ENCODE results near the gene CEL. TPM values are rescaled to one million over a fixed set of nuclear protein-coding genes. Genes with fewer than 3 reads are reported as not detected.

CEL gene
- 0.30 and 0.46 TPM in 2 replicates for total RNA-seq

GRCh38 chr9:133061764-133062145, at the start of gene CEL:
Gene CEL (plus strand): TSS chr9:133061981. CDS start chr9:133062003, 22 bp downstream.

GRCh38 chr9:133030317-133031129, 31.3 kb upstream of the CEL start, which contains the start of gene GTF3C5:
Gene GTF3C5 (plus strand): TSS chr9:133030997. CDS start chr9:133031012, 15 bp downstream.

Other genes with a start within 250 kb of the CEL start
- under 0.01 and 0.14 TPM in 2 replicates for gene AK8, start 183.7 kb upstream of the CEL start, total RNA-seq
- 2.4 and 2.5 TPM in 2 replicates for gene SPACA9, start 183.1 kb upstream of the CEL start, total RNA-seq
- 42.2 and 45.6 TPM in 2 replicates for gene TSC1, start 117.4 kb upstream of the CEL start, total RNA-seq
- gene GFI1B, start 83.3 kb upstream of the CEL start, total RNA-seq: 0.05 TPM in 1 of 2 replicates, not detected in the other
- gene GTF3C5, start 31.0 kb upstream of the CEL start, total RNA-seq: 24.9 and 30.1 TPM in 2 replicates
- gene RALGDS, start 59.3 kb downstream of the CEL start, total RNA-seq: 24.9 and 40.5 TPM in 2 replicates
- gene GBGT1, start 101.9 kb downstream of the CEL start, total RNA-seq: 6.9 and 8.6 TPM in 2 replicates
- gene OBP2B, start 147.3 kb downstream of the CEL start, total RNA-seq: not detected in 2 replicates
- not detected in 2 replicates for gene ABO, start 213.2 kb downstream of the CEL start, total RNA-seq

Data from smooth muscle cell of the umbilical artery (primary cell).